HUES48 (cell line): ENCODE measurements around the gene MS4A1.
"Not testable (repeated sequence)": the region's sequence is repeated elsewhere in the genome, so short reads cannot be mapped to it uniquely, and the experiment has no call there.

Experiments used
- H3K27ac ChIP-seq: one replicate; pipeline ENCODE4 v1.7.0; 2013; ENCODE audit warnings: low read depth, low read length, inconsistent platforms
- H3K27me3 ChIP-seq: 2 replicates; pipeline ENCODE4 v1.6.1; 2013; ENCODE audit warnings: mild to moderate bottlenecking, low read length; ENCODE audit not compliant: control insufficient read depth, insufficient read depth
- H3K36me3 ChIP-seq: 2 replicates; pipeline ENCODE4 v1.6.1; 2013; ENCODE audit warnings: low read length; ENCODE audit not compliant: control insufficient read depth, insufficient read depth
- H3K4me1 ChIP-seq: 2 replicates; pipeline ENCODE4 v1.6.1; 2013; ENCODE audit warnings: mild to moderate bottlenecking, low read length; ENCODE audit not compliant: control insufficient read depth, insufficient read depth
- H3K4me3 ChIP-seq: 2 replicates; pipeline ENCODE4 v1.5.1; 2013; ENCODE audit warnings: mild to moderate bottlenecking, low read depth, low read length
- H3K9ac ChIP-seq: 2 replicates; pipeline ENCODE4 v1.6.1; 2013; ENCODE audit warnings: mild to moderate bottlenecking, low read depth, low read length, moderate library complexity
- H3K9me3 ChIP-seq: 2 replicates; pipeline ENCODE4 v1.6.1; 2013; ENCODE audit warnings: low read length; ENCODE audit not compliant: control insufficient read depth, insufficient read depth

Gene MS4A1

GRCh38 chr11:60500276-60500910 lies 44.7 kb downstream of the MS4A1 start:
- H3K4me1 ChIP-seq = peaks cover 28% of the 10 kb centered on the region
- H3K9me3 ChIP-seq = 0 out of 2 replicates have a peak, but pooled peaks cover 3% of the 10 kb centered on the region
- H3K27ac ChIP-seq = peak overlapping the region; percentile 96
- no peak overlapping the region for H3K9ac ChIP-seq
- peak overlapping the region; percentile 6; the same call in 1 of the 2 replicates for H3K4me3 ChIP-seq
- H3K27me3 ChIP-seq = no peaks in the 10 kb centered on the region
- H3K36me3 ChIP-seq = no peaks in the 10 kb centered on the region

- no peaks in the 10 kb centered on the region for H3K27me3 ChIP-seq
- no peaks in the 10 kb centered on the region for H3K36me3 ChIP-seq
- H3K4me1 ChIP-seq = peaks cover 27% of the 10 kb centered on the region
- 0 out of 2 replicates have a peak, but pooled peaks cover 3% of the 10 kb centered on the region for H3K9me3 ChIP-seq
- H3K27ac ChIP-seq = no peak overlapping the region
- no peak overlapping the region for H3K9ac ChIP-seq
- no peak overlapping the region for H3K4me3 ChIP-seq
Measured at GRCh38 chr11:60502221-60502775, 46.7 kb downstream of the MS4A1 start.

DNA sequence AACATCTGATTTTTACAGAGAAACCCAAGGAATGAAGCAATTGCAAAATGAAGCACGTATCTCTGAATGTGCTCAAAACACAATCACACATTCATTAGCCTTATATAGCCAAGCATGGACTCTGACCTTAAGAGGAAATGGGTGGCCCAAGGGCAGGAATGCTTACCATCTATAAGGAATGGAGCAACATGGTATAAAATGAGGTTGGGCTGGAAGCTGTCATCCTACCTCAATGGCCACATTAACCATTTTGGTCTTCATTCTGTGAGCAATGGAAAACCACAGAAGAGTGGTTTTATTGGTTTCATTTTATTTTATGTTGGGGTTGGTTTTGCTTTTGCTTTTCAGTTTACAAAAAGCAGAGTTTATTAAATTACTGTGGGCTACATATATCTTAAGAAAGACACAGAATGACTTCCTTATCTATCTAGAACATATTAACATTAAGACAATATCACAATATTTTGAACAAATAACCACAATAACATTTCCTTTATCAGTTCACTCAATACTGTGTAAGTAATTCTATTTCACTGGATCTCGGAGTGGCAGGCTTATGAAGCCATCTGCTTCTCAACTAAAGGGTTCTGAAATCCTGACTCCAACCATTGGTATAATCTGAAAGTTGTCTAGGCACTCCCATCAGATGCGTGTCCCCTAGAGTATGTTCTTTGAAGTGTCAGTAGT lies 48.7 kb downstream of the MS4A1 start:
- H3K27ac ChIP-seq = no peak overlapping the region
- H3K27me3 ChIP-seq = no peaks in the 10 kb centered on the region
- no peak overlapping the region for H3K9ac ChIP-seq
- peaks cover 12% of the 10 kb centered on the region; the same call in 1 of the 2 replicates for H3K4me1 ChIP-seq
- H3K36me3 ChIP-seq = no peaks in the 10 kb centered on the region
- H3K4me3 ChIP-seq = no peak overlapping the region
- H3K9me3 ChIP-seq = peaks cover 12% of the 10 kb centered on the region

DNA sequence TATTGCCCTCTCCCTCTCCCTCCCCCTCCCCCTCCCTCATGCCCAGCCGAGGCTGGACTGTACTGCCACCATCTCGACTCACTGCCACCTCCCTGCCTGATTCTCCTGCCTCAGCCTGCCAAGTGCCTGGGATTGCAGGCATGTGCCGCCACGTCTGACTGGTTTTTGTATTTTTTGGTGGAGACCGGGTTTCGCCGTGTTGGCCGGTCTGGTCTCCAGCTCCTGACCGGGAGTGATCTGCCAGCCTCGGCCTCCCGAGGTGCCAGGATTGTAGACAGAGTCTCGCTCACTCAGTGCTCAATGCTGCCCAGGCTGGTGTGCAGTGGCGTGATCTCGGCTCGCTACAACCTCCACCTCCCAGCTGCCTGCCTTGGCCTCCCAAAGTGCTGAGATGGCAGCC lies 54.0 kb downstream of the MS4A1 start:
- H3K9ac ChIP-seq, H3K4me1 ChIP-seq, H3K4me3 ChIP-seq, H3K36me3 ChIP-seq, H3K27me3 ChIP-seq, H3K27ac ChIP-seq: not testable (repeated sequence)
- H3K9me3 ChIP-seq = peaks cover 13% of the 10 kb centered on the region

DNA sequence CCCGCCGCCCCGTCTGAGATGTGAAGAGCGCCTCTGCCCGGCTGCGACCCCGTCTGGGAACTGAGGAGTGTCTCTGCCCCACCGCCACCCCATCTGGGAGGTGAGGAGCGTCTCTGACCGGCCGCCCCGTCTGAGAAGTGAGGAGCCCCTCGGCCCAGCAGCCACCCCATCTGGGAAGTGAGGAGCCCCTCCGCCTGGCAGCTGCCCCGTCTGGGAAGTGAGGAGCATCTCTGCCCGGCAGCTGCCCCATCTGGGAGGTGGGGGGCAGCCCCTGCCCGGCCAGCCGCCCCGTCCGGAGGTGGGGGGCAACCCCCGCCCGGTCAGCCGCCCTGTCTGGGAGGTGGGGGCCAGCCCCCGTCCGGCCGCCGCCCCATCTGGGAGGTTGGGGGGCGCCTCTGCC lies 54.6 kb downstream of the MS4A1 start:
- H3K36me3 ChIP-seq, H3K4me1 ChIP-seq, H3K27me3 ChIP-seq, H3K9ac ChIP-seq, H3K4me3 ChIP-seq, H3K27ac ChIP-seq: not testable (repeated sequence)
- peaks cover 13% of the 10 kb centered on the region for H3K9me3 ChIP-seq

- Histone ChIP-seq H3K4me3 (no peak overlapping the region), H3K4me1 (no peaks in the 10 kb centered on the region), H3K36me3 (no peaks in the 10 kb centered on the region), H3K9ac (no peak overlapping the region), H3K27ac (no peak overlapping the region), H3K9me3 (peaks cover 13% of the 10 kb centered on the region), H3K27me3 (no peaks in the 10 kb centered on the region)
Measured at GRCh38 chr11:60511393-60511792, 55.7 kb downstream of the MS4A1 start.

GRCh38 chr11:60512651-60513225 lies 57.1 kb downstream of the MS4A1 start:
- Histone ChIP-seq H3K27ac (no peak overlapping the region), H3K4me3 (no peak overlapping the region), H3K27me3 (no peaks in the 10 kb centered on the region), H3K36me3 (no peaks in the 10 kb centered on the region), H3K9me3 (peaks cover 13% of the 10 kb centered on the region), H3K4me1 (no peaks in the 10 kb centered on the region), H3K9ac (no peak overlapping the region)

DNA sequence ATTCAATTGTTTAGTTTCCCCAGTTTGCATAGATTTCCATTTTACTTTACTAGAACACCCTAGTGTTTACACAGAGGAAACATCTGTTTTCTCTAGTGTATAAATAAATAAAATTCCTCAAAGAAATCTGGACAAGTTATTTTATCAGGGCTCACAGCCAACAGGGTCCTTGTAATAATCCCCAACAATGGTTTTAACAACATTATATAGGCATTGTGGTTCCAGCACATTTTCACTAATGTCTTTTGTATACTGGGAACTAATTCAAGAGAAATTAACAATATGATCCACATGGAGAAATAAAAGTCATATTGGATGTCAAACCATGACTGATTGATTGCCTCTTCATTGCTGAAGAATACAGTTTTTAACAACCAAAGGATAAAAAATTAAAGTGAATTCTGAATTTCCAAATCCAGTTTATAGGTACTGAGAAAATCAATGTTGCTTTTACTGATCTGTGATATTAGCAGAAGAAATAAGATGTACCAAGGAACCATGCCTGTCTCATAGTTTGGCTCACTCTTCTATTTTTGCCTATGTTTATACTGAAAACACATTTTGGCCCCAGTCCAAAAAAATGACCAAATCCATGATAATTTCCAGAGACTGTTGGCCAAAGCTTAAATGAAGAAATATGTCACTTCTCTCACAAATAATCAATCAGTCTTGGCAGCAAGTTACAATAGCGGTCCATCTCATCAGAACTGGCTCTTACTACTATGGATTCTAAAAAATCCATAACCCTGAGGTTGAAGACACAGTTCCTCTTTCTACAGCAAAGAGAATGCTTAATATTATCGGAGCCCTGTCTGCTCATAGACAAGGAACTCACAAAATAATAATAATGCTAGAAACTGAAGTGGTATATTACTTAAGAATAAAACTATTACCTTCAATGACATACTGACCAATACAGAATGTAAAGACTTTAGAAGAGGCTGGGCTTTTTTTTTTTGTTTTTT lies 58.1 kb downstream of the MS4A1 start:
- Histone ChIP-seq H3K4me3 (no peak overlapping the region), H3K27me3 (no peaks in the 10 kb centered on the region), H3K36me3 (no peaks in the 10 kb centered on the region), H3K4me1 (no peaks in the 10 kb centered on the region), H3K27ac (no peak overlapping the region), H3K9ac (no peak overlapping the region), H3K9me3 (peaks cover 16% of the 10 kb centered on the region)

GRCh38 chr11:60515144-60515855 lies 59.7 kb downstream of the MS4A1 start, which contains the start of gene MS4A13:
MS4A13 (plus strand) TSS chr11:60515392; CDS start chr11:60518084, 2,692 bp downstream.
- no peaks in the 10 kb centered on the region for H3K27me3 ChIP-seq
- H3K9ac ChIP-seq = no peak within 1 kb of the TSS
- no peaks in the 10 kb centered on the region for H3K4me1 ChIP-seq
- H3K27ac ChIP-seq = no peak within 1 kb of the TSS
- no peak within 1 kb of the TSS for H3K4me3 ChIP-seq
- peaks cover 9% of the 10 kb centered on the region for H3K9me3 ChIP-seq
- no peaks in the 10 kb centered on the region for H3K36me3 ChIP-seq
